Prostate gland (tissue), 2 donors: ENCODE data around the gene WDR20.

Experiments
- CTCF ChIP-seq, 4 experiments: fragments of 200-600 bp in 2 of 4; fragments of 450-650 bp in 2 of 4; sonication (generic) in 2 of 4; IDR thresholded peaks; 1 replicate in 3 of 4; 2 replicates in 1 of 4; pipeline ENCODE4 v1.5.1; 2016 to 2019; ENCODE audit warnings: antibody characterized with exemption in 4 of 4, mild to moderate bottlenecking in 2 of 4, moderate library complexity in 2 of 4
- POLR2A ChIP-seq: fragments of 450-650 bp; IDR thresholded peaks from one replicate; pipeline ENCODE4 v1.6.1; 2016; ENCODE audit warnings: antibody characterized with exemption, mild to moderate bottlenecking
- POLR2AphosphoS5 ChIP-seq: sonication (generic); formaldehyde crosslinking; IDR thresholded peaks from one replicate; pipeline ENCODE4 v1.6.1; 2017; ENCODE audit warnings: antibody characterized with exemption

- TF ChIP-seq CTCF (IDR thresholded peaks at IDR 0.05): no peak
- TF ChIP-seq POLR2A: no peak
- TF ChIP-seq POLR2AphosphoS5: no peak
Measured at GRCh38 chr14:102231476-102232347, 92.0 kb downstream of the WDR20 start.
